Measurements from ENCODE around the gene KDM1B.
"Not testable (repeated sequence)": the region's sequence is repeated elsewhere in the genome, so short reads cannot be mapped to it uniquely, and the experiment has no call there.

KDM1B gene

GRCh38 chr6:18228590-18228989, 73.4 kb downstream of the KDM1B start:
- DNase-seq (ENCODE audit: low read depth in 2 of 2), result not testable (repeated sequence)

GRCh38 chr6:18231856-18232255, 76.6 kb downstream of the KDM1B start:
- not testable (repeated sequence) for DNase-seq (ENCODE audit: low read depth in 2 of 2)

GRCh38 chr6:18233770-18234169, 78.5 kb downstream of the KDM1B start:
- not testable (repeated sequence) for DNase-seq (ENCODE audit: low read depth in 2 of 2)

GRCh38 chr6:18234564-18234963, 79.3 kb downstream of the KDM1B start:
- DNase-seq (ENCODE audit: low read depth in 2 of 2), result no peak

- DNase-seq (ENCODE audit: low read depth in 2 of 2), result no peak
Measured at GRCh38 chr6:18235524-18235923, 80.3 kb downstream of the KDM1B start.

GRCh38 chr6:18237167-18237566, 81.9 kb downstream of the KDM1B start:
- DNase-seq (ENCODE audit: low read depth in 2 of 2), result no peak

GRCh38 chr6:18240230-18240629, 85.0 kb downstream of the KDM1B start:
- DNase-seq (ENCODE audit: low read depth in 2 of 2), result no peak

GRCh38 chr6:18241208-18242038, 86.2 kb downstream of the KDM1B start:
- DNase-seq (ENCODE audit: low read depth in 2 of 2), result no peak

GRCh38 chr6:18242062-18242851, 87.0 kb downstream of the KDM1B start:
- DNase-seq (ENCODE audit: low read depth in 2 of 2), result no peak

GRCh38 chr6:18243302-18243893, 88.2 kb downstream of the KDM1B start:
- DNase-seq (ENCODE audit: low read depth in 2 of 2), result no peak

- no peak for DNase-seq (ENCODE audit: low read depth in 2 of 2)
Measured at GRCh38 chr6:18244251-18244650, 89.0 kb downstream of the KDM1B start.

- no peak for DNase-seq (ENCODE audit: low read depth in 2 of 2)
Measured at GRCh38 chr6:18245079-18245478, 89.9 kb downstream of the KDM1B start.

GRCh38 chr6:18245642-18246041, 90.4 kb downstream of the KDM1B start:
- DNase-seq (ENCODE audit: low read depth in 2 of 2), result peak in 1 of 2 donors; percentile 30

- DNase-seq (ENCODE audit: low read depth in 2 of 2), result no peak
Measured at GRCh38 chr6:18246205-18246604, 91.0 kb downstream of the KDM1B start.

GRCh38 chr6:18247002-18247401, 91.8 kb downstream of the KDM1B start:
- no peak for DNase-seq (ENCODE audit: low read depth in 2 of 2)

- DNase-seq (ENCODE audit: low read depth in 2 of 2), result no peak
Measured at GRCh38 chr6:18248698-18249097, 93.5 kb downstream of the KDM1B start.

GRCh38 chr6:18249271-18249670, 94.0 kb downstream of the KDM1B start:
- no peak for DNase-seq (ENCODE audit: low read depth in 2 of 2)

GRCh38 chr6:18253635-18254034, 98.4 kb downstream of the KDM1B start:
- no peak for DNase-seq (ENCODE audit: low read depth in 2 of 2)

- no peak for DNase-seq (ENCODE audit: low read depth in 2 of 2)
Measured at GRCh38 chr6:18254793-18255192, 99.6 kb downstream of the KDM1B start.

- no peak for DNase-seq (ENCODE audit: low read depth in 2 of 2)
Measured at GRCh38 chr6:18259675-18260447, 104.6 kb downstream of the KDM1B start.

- DNase-seq (ENCODE audit: low read depth in 2 of 2), result peak; percentile 20 to 24
Measured at GRCh38 chr6:18260448-18261106, 105.4 kb downstream of the KDM1B start.
